GM18498 (cell line): ENCODE measurements around the gene TMEM178A.

Experiments used
- ATAC-seq: cut with Tn5 transposase; IDR thresholded peaks from one replicate; pipeline ENCODE4 v1.9.1; 2021; ENCODE audit warnings: mild to moderate bottlenecking, moderate library complexity; ENCODE audit not compliant: unreplicated experiment

The TMEM178A gene

GRCh38 chr2:39673018-39673417 is 7.3 kb downstream of the TMEM178A start:
- no peak for ATAC-seq

GRCh38 chr2:39676342-39676741 is 10.6 kb downstream of the TMEM178A start:
- ATAC-seq, result no peak

- no peak for ATAC-seq
Measured at GRCh38 chr2:39678170-39678569, 12.5 kb downstream of the TMEM178A start.

GRCh38 chr2:39679805-39680204 is 14.1 kb downstream of the TMEM178A start:
- no peak for ATAC-seq

GRCh38 chr2:39682066-39682692 is 16.5 kb downstream of the TMEM178A start:
- no peak for ATAC-seq

GRCh38 chr2:39683022-39683699 is 17.4 kb downstream of the TMEM178A start:
- ATAC-seq, result no peak

- no peak for ATAC-seq
Measured at GRCh38 chr2:39684464-39684863, 18.7 kb downstream of the TMEM178A start.

GRCh38 chr2:39685126-39685525 is 19.4 kb downstream of the TMEM178A start:
- no peak for ATAC-seq

GRCh38 chr2:39686456-39686855 is 20.7 kb downstream of the TMEM178A start:
- ATAC-seq, result no peak

GRCh38 chr2:39688181-39688580 is 22.5 kb downstream of the TMEM178A start:
- ATAC-seq, result no peak

- ATAC-seq, result no peak
Measured at GRCh38 chr2:39689272-39689841, 23.6 kb downstream of the TMEM178A start.

- ATAC-seq, result no peak
Measured at GRCh38 chr2:39689876-39690275, 24.2 kb downstream of the TMEM178A start.

- ATAC-seq, result no peak
Measured at GRCh38 chr2:39693245-39693644, 27.5 kb downstream of the TMEM178A start.

GRCh38 chr2:39696101-39696553 is 30.4 kb downstream of the TMEM178A start:
- ATAC-seq, result no peak

- no peak for ATAC-seq
Measured at GRCh38 chr2:39696838-39697237, 31.1 kb downstream of the TMEM178A start.

GRCh38 chr2:39697454-39697853 is 31.7 kb downstream of the TMEM178A start:
- ATAC-seq, result no peak

GRCh38 chr2:39701137-39701536 is 35.4 kb downstream of the TMEM178A start:
- no peak for ATAC-seq

- ATAC-seq, result no peak
Measured at GRCh38 chr2:39703181-39703872, 37.6 kb downstream of the TMEM178A start.

GRCh38 chr2:39704540-39704939 is 38.8 kb downstream of the TMEM178A start:
- ATAC-seq, result no peak

GRCh38 chr2:39705638-39706037 is 39.9 kb downstream of the TMEM178A start:
- no peak for ATAC-seq

GRCh38 chr2:39706312-39706711 is 40.6 kb downstream of the TMEM178A start:
- ATAC-seq, result no peak

GRCh38 chr2:39706945-39707344 is 41.2 kb downstream of the TMEM178A start:
- ATAC-seq, result no peak
